ENCODE results near the gene LOXL1. TPM values are rescaled to one million over a fixed set of nuclear protein-coding genes. Genes with fewer than 3 reads are reported as not detected.
A peak's percentile ranks its signal among the peaks of the same experiment; 100 is the strongest.

LOXL1 gene
- total RNA-seq, 1 donor = 176 TPM

DNA sequence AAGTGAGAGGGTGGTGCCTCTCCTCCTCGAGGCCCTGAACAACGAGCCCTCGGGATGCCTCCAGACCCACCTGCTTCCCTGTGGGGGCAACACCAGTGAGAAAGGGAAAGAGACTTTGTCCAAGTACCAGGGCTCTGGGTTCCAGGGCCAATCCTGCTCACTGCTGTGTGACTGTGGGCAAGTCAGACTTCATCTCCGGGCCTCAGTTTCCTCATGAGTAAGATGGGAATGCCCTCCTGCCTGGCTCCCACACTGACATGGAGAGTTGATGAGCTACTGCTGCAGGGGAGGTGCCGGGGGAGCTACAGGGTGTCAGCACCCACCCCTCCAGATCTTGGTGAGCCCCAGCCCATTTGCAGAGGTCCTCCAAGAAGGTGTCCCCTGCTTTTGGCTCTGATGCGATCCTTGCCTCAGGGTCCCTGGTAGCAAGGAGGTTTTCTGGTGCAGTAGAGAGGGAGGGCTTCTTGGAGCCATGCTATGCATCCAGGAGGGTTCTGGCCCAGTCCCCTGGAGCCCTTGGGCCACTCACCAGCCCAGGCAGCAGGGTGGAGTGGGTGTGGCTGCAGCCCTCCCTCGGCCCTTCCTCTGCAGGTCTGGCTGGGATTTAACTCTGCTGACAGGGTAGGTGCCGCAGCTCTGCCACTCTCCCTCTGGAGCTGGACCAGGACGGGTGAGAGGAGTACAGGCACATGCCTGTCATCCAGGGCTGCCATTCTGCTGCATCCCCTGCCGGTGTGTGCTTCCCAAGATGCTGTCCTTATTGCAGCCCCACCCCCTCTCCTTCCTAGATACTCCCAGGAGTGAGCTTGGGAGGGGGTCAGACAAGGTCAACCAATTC is 26.9 kb downstream of the LOXL1 start:
- TF ChIP-seq, protein P1, sequence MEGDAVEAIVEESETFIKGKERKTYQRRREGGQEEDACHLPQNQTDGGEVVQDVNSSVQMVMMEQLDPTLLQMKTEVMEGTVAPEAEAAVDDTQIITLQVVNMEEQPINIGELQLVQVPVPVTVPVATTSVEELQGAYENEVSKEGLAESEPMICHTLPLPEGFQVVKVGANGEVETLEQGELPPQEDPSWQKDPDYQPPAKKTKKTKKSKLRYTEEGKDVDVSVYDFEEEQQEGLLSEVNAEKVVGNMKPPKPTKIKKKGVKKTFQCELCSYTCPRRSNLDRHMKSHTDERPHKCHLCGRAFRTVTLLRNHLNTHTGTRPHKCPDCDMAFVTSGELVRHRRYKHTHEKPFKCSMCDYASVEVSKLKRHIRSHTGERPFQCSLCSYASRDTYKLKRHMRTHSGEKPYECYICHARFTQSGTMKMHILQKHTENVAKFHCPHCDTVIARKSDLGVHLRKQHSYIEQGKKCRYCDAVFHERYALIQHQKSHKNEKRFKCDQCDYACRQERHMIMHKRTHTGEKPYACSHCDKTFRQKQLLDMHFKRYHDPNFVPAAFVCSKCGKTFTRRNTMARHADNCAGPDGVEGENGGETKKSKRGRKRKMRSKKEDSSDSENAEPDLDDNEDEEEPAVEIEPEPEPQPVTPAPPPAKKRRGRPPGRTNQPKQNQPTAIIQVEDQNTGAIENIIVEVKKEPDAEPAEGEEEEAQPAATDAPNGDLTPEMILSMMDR (IDR thresholded peaks at IDR 0.05; ENCODE audit: insufficient read depth, low read length) = no peak
- DNase-seq (ENCODE audit: low read depth) = no peak
- no peak overlapping the region for H3K4me3 ChIP-seq (ENCODE audit: low read depth, low read length)

DNA sequence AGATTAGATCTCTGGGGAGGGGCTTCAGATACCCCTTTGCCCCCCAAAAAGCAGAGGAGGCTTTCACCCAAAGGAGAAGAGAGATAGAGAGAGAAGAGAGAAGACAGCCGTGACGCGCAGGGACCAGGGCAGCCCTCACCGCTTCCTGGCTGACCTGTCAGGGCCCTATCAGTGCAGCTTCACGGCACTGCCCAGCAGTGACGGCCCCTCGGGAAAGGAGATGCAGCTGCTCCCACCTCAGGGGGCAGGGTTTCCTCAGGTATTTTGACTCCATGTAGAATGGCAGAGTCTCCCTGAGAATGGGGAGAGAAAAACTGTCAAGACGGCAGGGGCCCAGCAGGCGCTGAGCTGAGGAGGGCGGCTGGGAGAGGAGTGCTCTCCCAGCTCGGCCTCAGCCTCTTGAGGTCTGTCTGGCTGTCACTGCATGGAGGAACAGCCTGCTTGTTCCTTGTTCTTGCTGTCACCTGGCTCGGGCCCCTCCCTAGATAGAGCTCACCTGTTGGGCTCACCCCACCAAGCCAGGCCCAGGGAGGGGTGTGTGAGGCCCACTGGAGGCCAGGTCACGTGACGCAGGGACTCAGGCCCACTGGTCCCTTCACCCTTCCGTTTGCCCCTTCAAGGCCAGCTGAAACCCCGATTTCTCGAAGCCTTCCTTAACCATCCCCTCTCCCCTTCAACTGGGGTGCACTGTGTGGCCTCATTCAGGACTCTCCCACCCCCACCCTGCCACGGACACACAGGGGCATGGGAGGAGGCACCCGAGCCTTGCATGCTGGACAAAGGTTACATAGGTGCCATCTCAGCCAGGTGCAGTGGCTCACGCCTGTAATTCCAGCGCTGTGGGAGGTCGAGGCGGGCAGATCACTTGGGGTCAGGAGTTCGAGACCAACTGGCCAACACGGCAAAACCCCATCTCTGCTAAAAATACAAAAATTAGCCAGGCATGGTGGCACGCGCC is 28.2 kb downstream of the LOXL1 start:
- TF ChIP-seq, protein P1 (IDR thresholded peaks at IDR 0.05; ENCODE audit: insufficient read depth, low read length) = no peak
- DNase-seq (ENCODE audit: low read depth) = no peak

DNA sequence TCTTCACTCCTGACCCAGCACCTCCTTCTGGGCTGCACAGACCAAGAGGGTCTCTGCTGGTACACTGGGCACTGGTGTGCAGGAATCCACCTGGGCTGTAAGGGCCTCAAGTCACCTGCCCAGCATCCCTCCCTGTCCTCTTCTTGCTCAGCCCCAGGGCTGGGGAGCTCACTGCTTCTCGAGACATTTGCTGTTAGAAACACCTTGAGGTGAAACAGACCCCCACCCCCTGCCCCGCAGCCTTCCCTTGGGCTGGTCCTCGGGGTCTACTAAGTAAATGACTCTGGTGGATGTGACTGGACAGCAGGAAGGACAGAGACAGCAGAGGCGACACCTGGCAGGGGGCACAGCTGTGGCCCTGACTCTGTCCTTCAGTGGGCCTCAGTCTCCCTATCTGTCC is 29.1 kb downstream of the LOXL1 start:
- DNase-seq (ENCODE audit: low read depth) = no peak
- H3K4me3 ChIP-seq (ENCODE audit: low read depth, low read length) = no peak overlapping the region
- TF ChIP-seq, protein P1 (IDR thresholded peaks at IDR 0.05; ENCODE audit: insufficient read depth, low read length) = no peak

More for the DNA sequence above, 28.2 kb downstream of the LOXL1 start:
- no peak overlapping the region for H3K4me3 ChIP-seq (ENCODE audit: low read depth, low read length)

DNA sequence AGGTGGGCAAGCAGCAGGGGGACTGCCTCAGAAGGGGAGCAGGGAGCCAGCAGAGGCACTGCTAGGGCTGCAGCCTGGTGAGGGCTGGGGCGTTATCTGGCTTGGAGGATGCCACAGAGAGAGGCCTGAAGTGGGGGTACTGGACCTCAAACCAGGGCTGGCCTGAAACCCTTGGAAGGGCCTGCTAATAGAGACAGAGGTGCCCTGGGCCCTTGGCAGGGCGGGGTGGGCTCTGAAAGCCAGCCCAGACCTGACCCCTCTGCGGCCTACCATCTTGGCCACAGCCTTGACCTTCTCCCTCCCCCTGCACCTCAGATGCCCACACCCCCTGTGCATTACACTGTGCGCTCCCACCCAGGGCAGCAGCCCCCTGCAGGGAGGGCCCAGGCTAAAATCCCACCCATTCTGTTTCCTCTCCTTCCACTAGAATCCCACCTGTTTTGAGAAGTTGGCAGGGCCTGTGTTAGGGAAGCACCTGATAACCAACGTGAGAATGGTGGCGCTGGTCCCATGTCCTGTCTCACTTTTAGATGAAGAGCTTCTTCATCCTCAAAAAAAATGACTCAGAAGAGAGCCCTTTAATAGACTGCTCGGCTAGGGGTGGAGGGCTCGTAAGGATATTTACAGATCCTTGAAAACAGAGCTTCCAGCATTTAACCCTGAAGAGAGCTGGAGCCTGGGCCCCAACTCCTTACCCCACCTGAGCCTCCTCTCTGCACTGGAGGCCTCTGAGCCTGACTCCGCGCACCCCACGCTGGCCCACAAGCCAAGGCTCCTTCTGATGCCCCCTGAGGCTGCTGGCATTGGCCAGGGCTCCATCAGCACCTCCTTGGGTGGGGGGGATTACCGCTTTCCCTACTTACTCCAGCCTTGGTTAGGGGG is 29.8 kb downstream of the LOXL1 start:
- no peak for DNase-seq (ENCODE audit: low read depth)
- TF ChIP-seq, protein P1 (IDR thresholded peaks at IDR 0.05; ENCODE audit: insufficient read depth, low read length) = no peak
- H3K4me3 ChIP-seq (ENCODE audit: low read depth, low read length) = no peak overlapping the region

DNA sequence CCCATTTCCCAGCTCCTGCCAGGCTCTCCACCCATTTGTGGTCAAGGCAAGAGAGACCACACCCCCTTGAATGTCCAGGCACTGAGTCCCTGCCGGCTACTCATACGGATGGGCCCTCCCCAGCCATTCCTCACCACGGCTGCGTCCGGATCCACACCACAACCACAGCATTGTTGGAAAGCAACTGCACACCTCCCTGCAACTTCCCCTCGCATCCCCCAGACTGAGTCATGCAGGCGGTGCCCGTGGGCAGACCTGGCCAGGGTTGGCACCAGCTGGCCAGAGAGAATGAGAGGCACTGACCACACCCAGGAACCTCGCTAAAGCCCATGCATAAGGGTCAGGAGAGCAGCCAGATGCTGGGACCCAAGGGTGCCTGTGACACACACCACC is 30.5 kb downstream of the LOXL1 start:
- H3K4me3 ChIP-seq (ENCODE audit: low read depth, low read length) = no peak overlapping the region
- TF ChIP-seq, protein P1 (IDR thresholded peaks at IDR 0.05; ENCODE audit: insufficient read depth, low read length) = no peak
- peak; percentile 91 for DNase-seq (ENCODE audit: low read depth)

DNA sequence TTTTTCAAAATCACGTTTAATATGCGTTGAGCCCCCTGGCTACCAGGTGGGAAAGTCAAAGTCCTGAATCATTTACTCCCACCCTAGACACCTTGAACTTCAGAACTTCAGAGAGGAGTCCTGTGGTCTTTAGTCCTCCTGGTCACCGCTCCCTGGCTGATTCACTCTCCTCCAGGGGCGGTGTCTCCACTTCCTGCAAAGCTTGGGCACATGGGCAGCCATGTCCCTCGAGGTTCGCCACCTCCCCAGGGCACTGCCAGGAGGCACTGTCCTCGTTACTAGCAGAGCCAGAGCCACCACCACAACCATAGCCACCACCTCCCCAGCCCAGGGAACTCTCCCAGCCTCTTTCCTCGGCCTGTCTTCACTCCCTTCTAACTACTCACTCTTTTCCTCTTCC is 31.0 kb downstream of the LOXL1 start:
- TF ChIP-seq, protein P1 (IDR thresholded peaks at IDR 0.05; ENCODE audit: insufficient read depth, low read length) = no peak
- no peak for DNase-seq (ENCODE audit: low read depth)
- no peak overlapping the region for H3K4me3 ChIP-seq (ENCODE audit: low read depth, low read length)
